Muscle of leg (tissue), 11 donors: ENCODE measurements around the gene BRF1. TPM values are rescaled to one million over a fixed set of nuclear protein-coding genes. Genes with fewer than 3 reads are reported as not detected.
A peak's percentile ranks its signal among the peaks of the same experiment; 100 is the strongest.

Source experiments
- DNase-seq: peaks from one replicate; pipeline ENCODE4 v3.0.0; 2013
- H3K27ac ChIP-seq: one replicate; pipeline ENCODE4 v1.5.1; 2013; ENCODE audit warnings: mild to moderate bottlenecking, low read length, control low read depth
- H3K27me3 ChIP-seq: one replicate; pipeline ENCODE4 v1.6.1; 2013; ENCODE audit warnings: low read length; ENCODE audit not compliant: control insufficient read depth, insufficient read depth
- H3K36me3 ChIP-seq: one replicate; pipeline ENCODE4 v1.6.1; 2013; ENCODE audit warnings: low read length; ENCODE audit not compliant: control insufficient read depth, insufficient read depth
- H3K4me1 ChIP-seq: one replicate; pipeline ENCODE4 v1.6.1; 2013; ENCODE audit warnings: low read length; ENCODE audit not compliant: control insufficient read depth, insufficient read depth
- H3K4me3 ChIP-seq: one replicate; pipeline ENCODE4 v1.5.1; 2013; ENCODE audit warnings: low read length, control low read depth
- H3K9me3 ChIP-seq: replicated peaks from 2 replicates; pipeline ENCODE4 v1.6.1; 2013; ENCODE audit warnings: low read depth, low read length; ENCODE audit not compliant: control insufficient read depth
- WGBS: methylation state at CpG from one replicate; pipeline ENCODE4 v1.1.5; 2013; ENCODE audit warnings: missing lambda C conversion rate; ENCODE audit not compliant: insufficient coverage; 5-methylcytosine and 5-hydroxymethylcytosine counted together
- polyA plus RNA-seq, 8 donors: library from polyadenylated mRNA; unstranded; fragments of 120-200 nt; gene quantifications; one replicate each; pipeline versions ENCODE4 v1.2.1 to v1.2.3, GENCODE V29; 2013; ENCODE audit warnings: inconsistent platforms in 1 of 8, low replicate concordance in 1 of 8; ENCODE audit not compliant: insufficient read length in 8 of 8, insufficient read depth in 1 of 8
- total RNA-seq: library from RNA; stranded (reverse); fragments of 120-200 nt; gene quantifications from one replicate; pipeline ENCODE4 v1.2.4, GENCODE V29; 2013

Gene BRF1
- total and polyA plus RNA-seq, 9 donors: 25.3 to 31.3 (median 28.1) TPM

- Histone ChIP-seq H3K4me1 (peaks cover 78% of the 10 kb centered on the region), H3K9me3 (no peaks in the 10 kb centered on the region), H3K27ac (peak overlapping the region; percentile 86), H3K4me3 (no peak overlapping the region), H3K36me3 (no peaks in the 10 kb centered on the region), H3K27me3 (no peaks in the 10 kb centered on the region)
- 69% methylated on average over 4 of the region's 9 CpGs for WGBS
- no peak for DNase-seq
These were observed 25.7 kb upstream of the BRF1 start for GRCh38 chr14:105326568-105326867.

- peak; percentile 1 for DNase-seq
- H3K4me1 ChIP-seq: peaks cover 78% of the 10 kb centered on the region
- no peaks in the 10 kb centered on the region for H3K36me3 ChIP-seq
- no peak overlapping the region for H3K4me3 ChIP-seq
- 83% methylated on average over 23 of the region's 27 CpGs for WGBS
- no peaks in the 10 kb centered on the region for H3K27me3 ChIP-seq
- no peak overlapping the region for H3K27ac ChIP-seq
- H3K9me3 ChIP-seq: no peaks in the 10 kb centered on the region
These were observed 25.1 kb upstream of the BRF1 start for GRCh38 chr14:105325716-105326567.

- H3K4me1 ChIP-seq: peaks cover 73% of the 10 kb centered on the region
- H3K9me3 ChIP-seq: no peaks in the 10 kb centered on the region
- no peak overlapping the region for H3K4me3 ChIP-seq
- peak; percentile 21 for DNase-seq
- no peaks in the 10 kb centered on the region for H3K27me3 ChIP-seq
- H3K27ac ChIP-seq: peak overlapping the region; percentile 55
- WGBS: 38% methylated on average over 9 of the region's 9 CpGs
- H3K36me3 ChIP-seq: no peaks in the 10 kb centered on the region
These were observed 24.5 kb upstream of the BRF1 start for GRCh38 chr14:105325303-105325702.

- Histone ChIP-seq H3K9me3 (no peaks in the 10 kb centered on the region), H3K27ac (peak overlapping the region; percentile 86), H3K27me3 (no peaks in the 10 kb centered on the region), H3K4me1 (peaks cover 72% of the 10 kb centered on the region), H3K36me3 (no peaks in the 10 kb centered on the region), H3K4me3 (no peak overlapping the region)
- DNase-seq: no peak
- 85% methylated on average over 7 of the region's 12 CpGs for WGBS
These were observed 24.1 kb upstream of the BRF1 start for GRCh38 chr14:105324871-105325270.

- no peaks in the 10 kb centered on the region for H3K36me3 ChIP-seq
- peak; percentile 75 for DNase-seq
- no peaks in the 10 kb centered on the region for H3K27me3 ChIP-seq
- no peaks in the 10 kb centered on the region for H3K9me3 ChIP-seq
- H3K4me1 ChIP-seq: peaks cover 65% of the 10 kb centered on the region
- 68% methylated on average over 22 of the region's 30 CpGs for WGBS
- H3K4me3 ChIP-seq: no peak overlapping the region
- H3K27ac ChIP-seq: peak overlapping the region; percentile 86
These were observed 23.4 kb upstream of the BRF1 start for GRCh38 chr14:105324080-105324778.

GRCh38 chr14:105323663-105324062, 22.9 kb upstream of the BRF1 start:
- no peaks in the 10 kb centered on the region for H3K9me3 ChIP-seq
- no peaks in the 10 kb centered on the region for H3K36me3 ChIP-seq
- peaks cover 59% of the 10 kb centered on the region for H3K4me1 ChIP-seq
- no peak for DNase-seq
- H3K27me3 ChIP-seq: no peaks in the 10 kb centered on the region
- no peak overlapping the region for H3K4me3 ChIP-seq
- peak overlapping the region; percentile 86 for H3K27ac ChIP-seq
- WGBS: 94% methylated on average over 13 of the region's 13 CpGs

- DNase-seq: no peak
- Histone ChIP-seq H3K9me3 (no peaks in the 10 kb centered on the region), H3K36me3 (no peaks in the 10 kb centered on the region), H3K4me1 (peaks cover 53% of the 10 kb centered on the region), H3K27ac (peak overlapping the region; percentile 86), H3K4me3 (no peak overlapping the region), H3K27me3 (no peaks in the 10 kb centered on the region)
- WGBS: 69% methylated on average over 22 of the region's 27 CpGs
These were observed 22.2 kb upstream of the BRF1 start for GRCh38 chr14:105322791-105323556.

- WGBS: 69% methylated on average over 9 of the region's 11 CpGs
- H3K36me3 ChIP-seq: no peaks in the 10 kb centered on the region
- peak; percentile 31 for DNase-seq
- H3K9me3 ChIP-seq: no peaks in the 10 kb centered on the region
- no peak overlapping the region for H3K27ac ChIP-seq
- H3K27me3 ChIP-seq: no peaks in the 10 kb centered on the region
- H3K4me3 ChIP-seq: no peak overlapping the region
- peaks cover 39% of the 10 kb centered on the region for H3K4me1 ChIP-seq
These were observed 16.7 kb upstream of the BRF1 start for GRCh38 chr14:105317546-105317945.

GRCh38 chr14:105316968-105317510, 16.2 kb upstream of the BRF1 start:
- H3K4me1 ChIP-seq: peaks cover 39% of the 10 kb centered on the region
- no peak for DNase-seq
- no peak overlapping the region for H3K4me3 ChIP-seq
- H3K27ac ChIP-seq: no peak overlapping the region
- no peaks in the 10 kb centered on the region for H3K36me3 ChIP-seq
- H3K27me3 ChIP-seq: no peaks in the 10 kb centered on the region
- H3K9me3 ChIP-seq: no peaks in the 10 kb centered on the region
- WGBS: 75% methylated on average over 14 of the region's 18 CpGs

GRCh38 chr14:105316577-105316941, 15.8 kb upstream of the BRF1 start:
- H3K4me3 ChIP-seq: no peak overlapping the region
- WGBS: 88% methylated on average over 10 of the region's 10 CpGs
- DNase-seq: no peak
- no peaks in the 10 kb centered on the region for H3K27me3 ChIP-seq
- no peaks in the 10 kb centered on the region for H3K9me3 ChIP-seq
- peaks cover 43% of the 10 kb centered on the region for H3K4me1 ChIP-seq
- no peaks in the 10 kb centered on the region for H3K36me3 ChIP-seq
- H3K27ac ChIP-seq: no peak overlapping the region
